Pons (tissue), 1 donor: ENCODE results near the gene ARHGAP40.

Experiments
- DNase-seq: peaks from one replicate; pipeline ENCODE4 v3.0.0-alpha.2; 2016; ENCODE audit warnings: low spot score

The ARHGAP40 gene

DNA sequence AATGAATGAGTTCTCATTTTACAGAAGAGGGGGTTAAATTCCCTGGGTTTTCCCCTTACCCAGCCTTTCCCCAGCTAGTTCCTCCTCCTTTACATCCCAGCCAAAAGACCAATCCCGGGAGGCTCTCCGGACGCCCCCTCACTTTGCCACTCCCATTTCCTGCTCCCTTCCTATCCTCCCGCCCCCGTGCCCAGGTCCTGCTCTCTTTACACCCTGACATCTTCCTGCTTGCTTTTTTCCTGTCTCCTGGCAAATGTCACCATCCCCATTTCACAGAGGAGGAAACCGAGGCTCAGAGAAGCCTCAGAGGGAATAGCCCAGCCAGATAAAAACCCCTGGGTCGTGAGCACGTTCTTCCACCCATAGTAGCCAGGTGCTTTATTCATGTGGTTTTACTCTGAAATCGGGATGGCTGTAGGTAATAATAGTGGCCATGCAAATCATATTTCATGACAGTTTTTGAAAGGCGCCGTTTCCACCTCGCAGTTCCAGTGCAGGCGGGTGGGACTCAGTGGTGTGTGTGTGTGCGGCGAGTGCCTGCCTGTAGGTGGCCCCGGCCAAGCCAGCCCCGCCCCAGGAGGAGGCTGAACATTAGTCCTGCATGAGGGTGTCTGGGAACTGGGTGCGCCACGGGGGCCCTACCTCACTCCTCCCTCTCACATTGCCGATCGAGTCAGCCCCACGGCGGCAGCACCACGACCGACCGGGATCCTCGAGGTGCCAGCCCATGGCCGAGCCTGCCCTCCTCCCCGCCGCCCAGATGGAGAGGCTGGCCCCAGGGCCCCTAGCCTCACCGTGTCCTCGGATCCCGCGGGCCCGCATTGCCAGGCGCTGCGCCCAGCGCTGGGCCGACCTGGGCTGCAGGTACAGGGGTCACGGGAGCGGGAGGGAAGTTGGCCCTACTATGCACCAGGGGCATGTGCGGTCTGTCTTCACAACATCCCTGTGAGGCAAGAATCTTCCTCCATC, at the start of gene ARHGAP40:
Gene ARHGAP40 (plus strand): TSS at position 594 of the 969 bp plus-strand sequence.
- DNase-seq, result no peak

DNA sequence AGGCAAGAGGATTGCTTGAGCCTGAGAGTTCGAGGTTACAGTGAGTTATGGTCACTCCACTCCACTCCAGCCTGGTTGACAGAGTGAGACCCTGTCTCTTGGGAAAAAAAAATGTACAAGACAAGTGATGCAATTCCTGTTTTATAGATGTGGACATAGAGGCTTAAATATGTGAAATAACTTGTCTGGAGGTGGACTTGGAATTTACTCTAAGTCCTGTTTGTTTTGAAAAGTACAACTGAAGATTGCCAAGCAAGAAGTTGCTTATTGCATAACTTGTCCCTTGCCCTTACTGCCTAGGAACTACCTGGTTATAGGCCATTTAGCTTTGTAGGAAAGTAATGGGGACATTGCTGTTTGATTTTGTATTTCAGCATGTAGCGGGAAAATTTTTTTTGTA, 46.6 kb upstream of the ARHGAP40 start:
- no peak for DNase-seq

DNA sequence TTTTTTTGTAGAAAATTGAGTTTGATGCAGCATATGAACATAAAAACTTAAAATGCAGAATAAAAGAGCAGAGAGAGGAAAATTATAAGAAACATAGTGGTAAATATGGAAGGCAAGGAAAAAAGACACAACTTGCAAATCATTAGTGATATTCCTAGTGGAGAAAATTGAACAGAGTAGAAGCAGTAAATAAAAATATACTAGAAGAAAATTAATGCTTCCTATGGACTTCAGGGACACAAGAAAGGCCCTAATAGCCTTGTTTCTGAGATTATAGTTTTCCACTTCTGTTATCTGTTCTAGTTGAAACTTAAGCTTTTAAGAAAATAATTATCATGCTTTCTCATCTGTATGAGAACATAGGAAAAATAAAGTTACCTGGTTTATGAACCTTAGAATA, 46.2 kb upstream of the ARHGAP40 start:
- DNase-seq, result no peak

DNA sequence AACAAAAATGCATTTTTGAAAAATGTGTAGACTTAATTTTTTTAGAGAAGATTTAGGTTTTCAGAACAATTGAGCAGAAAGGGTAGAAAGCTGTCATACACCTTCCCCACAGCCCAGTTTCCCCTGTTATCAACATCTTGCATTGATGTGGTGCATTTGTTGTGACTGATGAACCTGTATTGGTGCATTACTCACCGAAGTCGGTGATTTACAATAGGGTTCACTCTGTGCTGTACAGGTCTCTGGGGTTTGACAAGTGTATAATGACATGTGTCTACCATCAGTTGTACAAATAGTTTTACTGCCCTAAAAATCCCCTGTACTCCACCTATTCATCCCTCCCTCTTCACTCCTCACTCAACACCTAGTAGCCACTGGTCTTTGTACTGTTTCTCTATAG, 44.4 kb upstream of the ARHGAP40 start:
- DNase-seq, result no peak

DNA sequence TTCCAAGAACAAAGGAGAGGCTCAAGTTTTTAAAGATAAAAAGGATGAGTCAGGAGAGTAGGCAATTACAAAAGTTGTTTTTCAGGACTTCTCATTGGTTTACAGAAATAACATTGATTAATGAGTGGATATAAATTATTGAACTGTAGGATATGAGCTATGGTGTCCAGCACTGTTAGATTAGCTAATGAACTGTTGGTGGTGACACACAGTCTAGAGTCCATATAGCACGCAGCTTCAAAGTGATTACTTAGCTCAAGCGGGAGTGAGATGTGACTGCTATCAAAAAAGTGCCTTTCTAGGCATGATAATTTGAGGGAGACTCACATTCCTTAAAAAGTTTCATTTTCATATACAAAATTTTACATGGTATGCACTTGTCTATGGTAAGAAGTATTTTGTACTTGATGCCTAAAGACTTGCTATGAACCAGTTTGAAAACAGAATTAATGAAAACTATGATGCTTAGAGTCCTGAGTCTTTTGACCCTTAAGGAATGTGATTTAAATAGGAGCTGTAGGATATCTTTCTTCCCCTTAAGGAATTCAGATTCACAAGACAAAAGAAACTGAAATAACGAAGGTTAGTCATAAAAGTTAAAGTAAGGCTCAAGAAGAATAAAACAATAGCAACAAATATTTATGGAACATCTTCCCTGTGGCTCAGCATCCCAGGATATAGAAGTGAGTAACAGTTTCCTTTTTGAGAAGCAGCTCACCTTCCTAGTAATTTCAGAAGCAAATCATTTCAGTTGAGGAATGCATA, 42.8 kb upstream of the ARHGAP40 start:
- DNase-seq, result no peak

DNA sequence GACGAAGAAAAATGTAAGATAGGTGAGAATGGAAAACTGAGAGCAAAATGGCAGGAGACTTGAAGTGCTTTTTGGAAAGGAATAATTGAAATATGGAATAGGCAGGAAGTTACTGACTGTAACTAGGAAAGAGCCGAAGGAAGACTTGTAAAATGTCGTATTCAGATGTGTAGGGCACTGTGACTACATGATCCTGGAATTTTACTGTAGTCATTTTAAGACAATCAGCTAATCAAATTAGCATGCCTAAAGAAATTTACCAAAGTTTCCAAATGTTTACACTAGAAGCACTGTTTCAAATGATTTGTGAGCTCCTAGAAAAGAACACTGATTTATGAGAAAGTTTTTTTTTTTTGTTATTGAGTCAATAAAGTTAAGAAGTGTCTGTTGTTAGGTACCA, 41.8 kb upstream of the ARHGAP40 start:
- DNase-seq, result no peak

DNA sequence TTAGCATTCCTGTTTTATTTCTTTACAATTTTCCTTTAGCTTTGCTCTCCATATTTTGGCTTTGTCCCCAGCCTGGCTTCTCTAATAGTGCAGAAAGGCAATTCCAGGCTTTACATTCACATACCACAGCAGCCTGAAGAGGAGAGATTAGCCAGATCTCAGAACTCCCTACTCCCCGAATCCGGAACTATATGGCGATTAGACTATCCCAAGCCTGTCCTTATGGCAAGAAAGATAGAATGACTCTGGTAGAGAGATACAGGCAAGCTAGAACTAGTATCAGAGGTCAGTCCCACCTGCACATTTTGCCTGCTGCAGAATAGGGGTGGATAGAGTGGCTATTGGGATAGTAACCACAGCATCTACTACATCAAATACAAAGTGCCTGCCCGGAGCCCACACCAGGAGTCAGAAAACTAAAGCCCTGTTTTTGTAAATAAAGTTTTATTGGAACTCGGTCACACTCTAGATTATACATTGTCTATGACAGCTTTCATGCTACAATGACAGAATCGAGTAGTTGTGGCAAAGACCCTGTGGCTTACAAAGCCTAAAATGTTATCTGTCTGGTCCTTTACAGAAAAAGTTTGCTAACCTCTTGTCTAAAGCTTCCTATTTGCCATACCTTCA, 37.7 kb upstream of the ARHGAP40 start:
- DNase-seq, result no peak

DNA sequence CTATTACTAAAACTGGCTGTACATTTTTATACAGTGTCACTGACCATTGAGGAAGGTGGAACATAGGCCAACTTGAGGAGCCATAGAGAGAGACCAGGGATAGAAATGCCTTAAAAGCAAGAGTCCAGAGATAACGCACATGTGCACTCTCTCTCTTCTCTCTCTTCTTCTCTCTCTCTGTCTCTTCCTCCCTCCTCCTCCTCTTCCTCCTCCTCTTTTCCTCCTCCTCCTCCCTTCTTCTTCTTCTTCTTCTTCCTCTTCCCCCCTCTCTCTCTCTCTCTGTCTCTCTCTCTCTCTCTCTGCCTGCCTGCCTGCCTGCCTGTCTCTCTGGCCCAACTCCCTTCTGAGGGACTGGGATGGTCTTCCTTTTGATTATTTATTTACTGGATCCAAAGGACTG, 36.9 kb upstream of the ARHGAP40 start:
- no peak for DNase-seq

DNA sequence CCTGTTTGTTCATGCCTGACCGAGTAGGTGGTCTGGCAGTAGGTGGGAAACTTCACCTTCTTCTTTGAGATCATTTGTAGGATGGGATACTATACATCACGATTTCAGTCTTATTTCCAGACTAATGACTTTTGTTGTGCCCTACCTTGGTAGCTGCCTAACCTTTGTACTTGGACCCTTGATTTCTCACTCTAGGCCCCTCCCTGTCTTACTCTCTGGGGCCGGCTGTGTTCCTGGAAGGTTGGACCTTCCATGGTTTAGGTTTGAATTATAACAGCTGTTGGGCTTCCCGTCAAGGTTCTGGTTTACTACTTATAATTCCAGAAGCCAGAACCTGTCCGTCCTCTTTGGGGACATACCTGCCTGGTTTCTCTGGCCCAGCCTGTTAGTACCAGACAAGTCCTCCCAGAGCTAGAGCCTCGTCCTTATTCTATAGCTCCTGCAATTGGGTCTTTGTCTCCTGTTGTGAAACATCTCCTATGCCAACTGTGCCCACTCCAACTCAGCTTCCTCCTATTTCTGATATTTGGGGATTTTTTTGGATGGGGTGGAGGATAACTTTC, 35.5 kb upstream of the ARHGAP40 start:
- no peak for DNase-seq

DNA sequence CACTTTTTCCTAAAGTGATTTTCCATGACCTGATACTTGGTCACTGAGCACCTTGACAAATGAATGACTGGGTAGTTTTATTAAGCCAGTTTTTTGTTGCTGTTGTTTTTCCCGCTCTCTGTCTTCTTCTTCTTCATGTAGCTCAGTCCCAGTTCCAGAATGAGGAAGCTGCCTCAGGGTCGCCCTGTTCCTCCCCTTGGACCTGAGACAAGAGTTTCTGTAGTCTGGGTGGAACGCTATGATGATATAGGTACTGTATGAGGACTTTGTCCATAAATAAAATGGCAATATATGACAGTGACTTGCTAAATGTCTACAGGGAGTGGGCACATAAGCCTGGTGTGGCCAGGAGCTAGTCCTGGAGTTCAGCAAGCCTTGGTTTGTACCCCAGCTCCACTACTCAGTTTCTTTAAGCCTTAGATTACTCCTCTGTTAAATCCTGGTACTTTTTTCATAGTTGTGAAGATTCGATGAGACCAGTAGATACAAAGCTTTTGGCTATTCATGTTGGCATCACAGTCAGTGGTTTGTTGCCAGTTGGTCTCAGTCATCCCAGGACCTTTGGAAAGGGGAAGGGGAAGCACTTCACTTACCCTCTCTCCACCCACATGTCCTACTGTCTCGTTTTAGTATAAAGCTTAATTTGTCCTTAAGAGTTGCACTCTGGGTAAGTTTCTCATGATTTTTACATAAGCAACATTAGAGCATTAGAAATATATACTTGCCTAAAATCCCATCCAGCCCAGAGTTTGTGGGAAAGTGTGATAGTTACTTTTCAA, 31.7 kb upstream of the ARHGAP40 start:
- no peak for DNase-seq

DNA sequence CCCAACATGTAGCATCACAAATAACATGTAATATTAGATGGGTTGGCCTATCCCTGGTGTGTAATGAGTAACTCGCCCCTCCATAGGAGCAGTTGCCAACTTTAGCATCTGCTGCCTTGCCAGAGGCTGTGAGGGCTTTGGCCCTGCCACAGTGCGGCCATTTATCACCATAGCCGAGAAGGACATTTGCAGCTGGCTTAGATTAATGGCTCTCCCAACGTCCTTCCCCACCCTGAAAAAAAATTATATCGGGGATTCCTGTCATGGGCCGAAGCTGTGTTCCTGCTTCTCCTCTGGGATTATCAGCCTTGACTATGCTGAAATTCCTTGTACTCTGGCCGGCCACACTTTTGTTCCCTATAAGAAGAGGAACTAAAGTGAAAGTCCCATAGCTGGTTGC, 28.2 kb upstream of the ARHGAP40 start:
- peak; percentile 20 for DNase-seq

DNA sequence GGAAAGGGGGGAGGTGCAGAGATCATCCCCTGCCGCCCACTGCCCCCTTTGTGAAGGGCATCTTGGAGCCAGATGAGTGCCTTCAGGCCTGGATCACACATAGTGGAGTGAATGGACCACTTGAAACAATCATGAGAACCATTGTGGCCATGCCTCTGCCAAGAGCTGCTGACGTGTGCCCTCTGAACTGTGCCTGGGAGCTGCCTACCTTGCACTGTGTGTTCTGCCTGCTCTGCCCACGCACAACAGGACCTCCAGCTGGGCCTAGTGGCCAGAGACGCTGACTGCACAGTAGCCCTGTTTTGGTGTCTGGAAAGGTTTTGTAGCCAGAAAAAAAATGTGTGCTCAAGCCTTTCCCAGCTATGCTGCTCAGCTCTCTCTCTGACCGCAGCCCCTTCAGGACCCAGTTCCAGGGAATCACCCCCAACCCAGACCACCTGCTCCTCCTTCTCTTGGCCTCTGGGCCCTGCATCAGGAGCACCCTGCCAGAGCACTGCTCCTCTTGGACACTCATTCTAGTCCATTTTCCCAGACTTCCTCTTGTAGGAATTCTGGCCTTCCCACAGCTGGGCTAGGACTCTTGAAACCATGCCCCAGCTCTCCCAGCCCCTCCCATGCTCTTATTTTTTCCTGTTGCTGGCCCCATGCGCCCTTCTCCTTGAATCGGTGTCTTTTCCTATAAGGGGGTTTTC, 22.2 kb upstream of the ARHGAP40 start:
- no peak for DNase-seq

DNA sequence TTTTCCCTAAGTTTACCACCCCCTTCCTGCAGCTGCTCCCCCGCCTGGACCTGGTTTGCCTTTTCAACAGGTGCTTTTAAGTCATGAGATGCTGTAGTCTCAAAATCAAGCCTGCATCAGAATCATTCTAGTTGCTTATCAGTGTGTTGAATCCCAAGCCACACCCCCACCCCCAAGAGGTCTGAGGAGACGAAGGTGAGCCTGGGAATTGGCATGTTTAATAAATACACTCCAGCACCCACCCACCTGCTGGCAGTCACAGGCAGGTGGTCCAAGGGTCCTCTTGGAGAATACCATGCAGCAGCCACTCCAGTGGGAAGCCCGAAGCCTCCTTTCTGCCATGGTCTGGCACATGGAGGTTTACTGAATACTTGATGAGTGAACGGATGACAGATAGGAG, 21.7 kb upstream of the ARHGAP40 start:
- DNase-seq, result no peak

DNA sequence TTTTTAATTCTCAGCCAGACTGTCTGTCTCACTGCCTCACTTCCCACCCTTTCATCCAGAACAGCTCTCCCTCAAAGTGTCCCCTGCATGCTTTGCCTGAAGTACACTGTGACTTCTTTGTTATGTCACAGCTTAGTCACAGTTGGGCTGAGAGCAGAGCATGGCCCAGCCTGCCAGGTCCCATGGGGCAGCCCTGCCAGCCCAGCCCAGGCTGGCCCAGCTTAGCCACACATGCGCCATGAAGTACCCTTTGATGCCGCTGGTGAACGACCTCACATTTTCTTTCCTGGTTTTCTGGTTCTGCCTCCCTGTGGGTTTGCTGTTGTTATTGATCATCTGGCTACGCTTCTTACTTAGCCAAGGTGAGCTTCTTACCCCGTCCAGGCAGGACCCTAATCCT, 20.6 kb upstream of the ARHGAP40 start, which contains the start of gene ADIG:
Gene ADIG (plus strand): TSS at position 185 of the 400 bp plus-strand sequence. CDS start 54 bp downstream, at position 239.
- DNase-seq, result peak; percentile 83

DNA sequence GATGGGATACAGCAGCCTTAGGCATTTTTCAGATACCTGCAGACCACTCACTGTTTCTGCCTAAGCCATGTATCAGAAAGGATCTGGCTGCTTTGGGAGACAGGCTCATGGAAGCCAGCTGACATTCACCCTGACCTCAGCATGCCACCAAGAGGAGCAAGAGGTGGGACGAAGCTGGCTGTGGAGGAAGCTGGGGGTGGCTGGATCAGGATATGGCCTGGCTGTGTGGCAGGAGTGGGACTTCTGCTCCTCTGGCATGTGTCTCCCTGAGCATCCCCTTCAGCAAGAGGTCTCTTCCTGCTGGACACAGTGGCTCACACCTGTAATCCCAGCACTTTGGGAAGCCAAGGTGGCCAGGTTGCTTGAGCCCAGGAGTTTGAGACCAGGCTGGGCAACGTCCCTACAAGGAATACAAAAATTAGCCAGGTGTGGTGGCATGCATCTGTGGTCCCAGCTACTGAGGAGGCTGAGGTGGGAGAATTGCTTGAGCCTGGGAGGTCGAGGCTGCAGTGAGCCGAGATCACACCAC, 19.7 kb upstream of the ARHGAP40 start:
- DNase-seq, result no peak

DNA sequence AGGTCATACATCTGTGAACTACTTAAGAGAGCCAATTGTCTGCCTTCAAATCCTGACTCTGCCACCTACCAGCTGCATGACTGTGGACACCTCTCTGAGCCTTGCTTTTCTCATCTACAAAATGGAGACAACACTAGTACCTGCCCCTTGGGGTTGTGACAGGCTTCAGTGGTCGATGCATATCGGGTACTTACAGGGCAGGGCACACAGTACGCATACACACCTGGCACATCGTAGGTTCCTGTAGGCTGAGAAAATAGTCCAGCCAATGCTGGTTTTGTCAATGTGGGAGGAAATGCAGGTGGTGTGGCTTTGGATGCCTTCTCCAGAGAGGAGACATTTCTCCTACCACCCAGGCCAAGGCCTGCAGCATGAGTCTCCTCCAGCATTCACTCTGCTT, 18.3 kb upstream of the ARHGAP40 start:
- no peak for DNase-seq

DNA sequence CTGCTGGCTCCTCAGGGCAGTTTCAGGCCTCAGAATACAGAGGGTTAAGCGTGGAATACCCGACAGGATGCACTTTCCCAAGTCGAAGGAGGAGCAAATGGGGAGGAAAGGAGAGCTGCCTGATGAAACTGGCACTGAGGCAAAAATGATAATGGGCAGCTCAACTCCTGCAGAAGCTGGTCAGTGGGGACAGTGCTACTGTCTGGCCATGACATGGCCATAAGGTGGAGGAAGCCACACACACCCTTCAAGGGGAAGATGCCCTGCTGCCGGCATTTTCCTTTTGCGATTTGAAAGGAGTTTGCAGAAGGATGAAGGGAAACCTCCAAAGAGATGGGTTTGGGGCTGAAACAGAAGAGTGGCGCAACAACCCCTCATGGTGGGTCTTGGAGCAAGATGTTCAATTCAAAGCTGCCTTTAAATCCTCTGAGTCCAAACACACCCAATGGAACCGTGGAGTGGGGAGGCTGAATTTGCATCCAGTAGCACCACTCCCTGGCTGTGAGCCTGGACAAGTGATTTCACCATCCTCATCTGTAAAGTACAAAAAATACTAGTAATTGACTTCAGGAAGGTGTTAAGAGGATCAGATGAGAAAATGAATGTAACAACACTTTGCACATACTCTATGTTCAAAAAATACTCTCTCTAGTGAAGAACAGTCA, 17.4 kb upstream of the ARHGAP40 start:
- DNase-seq, result no peak

DNA sequence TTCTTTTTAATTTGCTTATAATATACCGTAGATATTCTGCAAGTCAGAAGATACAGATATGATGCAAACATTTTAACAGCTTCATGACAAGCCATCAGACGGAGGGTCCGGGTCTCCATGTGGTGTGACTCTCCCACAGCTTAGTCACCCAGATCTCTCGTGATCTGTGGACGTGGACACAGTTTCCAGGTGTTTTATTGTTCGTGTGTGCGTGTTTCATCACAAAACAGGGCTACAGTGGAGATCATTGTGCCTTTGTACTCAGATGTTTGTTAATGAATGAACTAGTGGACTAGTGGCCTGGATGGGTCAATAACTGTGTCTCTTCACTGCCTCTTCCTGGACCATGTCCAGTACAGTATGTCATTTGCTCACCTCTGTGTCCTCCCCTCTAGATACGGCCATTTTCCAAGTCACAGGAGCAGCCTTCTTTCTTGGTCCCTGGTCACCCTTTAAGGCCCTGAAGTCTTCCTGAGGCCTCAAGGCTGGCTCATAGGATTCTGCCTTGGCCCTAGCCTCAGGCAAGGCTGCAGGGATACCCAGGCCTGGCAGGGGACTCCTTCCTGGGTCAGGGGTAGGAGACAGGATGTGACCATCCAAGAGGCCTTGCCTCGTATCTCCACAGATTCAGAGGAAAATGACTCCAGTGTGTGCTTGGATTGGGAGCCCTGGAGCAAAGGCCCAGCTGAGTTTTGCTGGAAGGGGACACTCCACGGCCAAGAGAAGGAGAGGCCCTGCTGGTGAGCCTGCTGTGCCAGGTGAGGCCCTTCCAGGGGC, 16.0 kb upstream of the ARHGAP40 start:
- DNase-seq, result no peak

DNA sequence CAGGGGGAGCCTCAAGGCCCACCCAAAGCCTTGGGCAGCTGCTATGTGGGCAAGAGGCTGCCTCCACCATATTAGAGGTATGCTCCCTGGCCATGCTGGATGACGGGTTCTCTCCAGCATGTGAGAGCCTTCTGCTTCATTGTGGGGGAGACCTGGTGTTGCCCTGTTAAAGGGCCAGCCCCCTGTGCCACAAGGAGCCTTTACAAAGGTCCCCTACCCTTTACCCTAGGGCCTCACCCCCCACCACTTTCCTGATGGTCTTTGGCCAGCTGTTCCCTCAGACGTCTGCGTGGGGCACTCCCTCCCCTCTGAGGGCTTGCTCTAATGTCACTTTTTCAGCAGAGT, 15.5 kb upstream of the ARHGAP40 start:
- DNase-seq, result no peak
